OCI-LY1 (cell line): ENCODE results near the gene ST6GAL1.

Experiments used
- H2AFZ ChIP-seq: fragments of 200-600 bp; sonication (generic), shearing (Covaris generic); 2 replicates; pipeline ENCODE4 v1.6.0; 2014; ENCODE audit warnings: antibody characterized with exemption, mild to moderate bottlenecking, low read length
- H3F3A ChIP-seq: fragments of 200-600 bp; sonication (generic), shearing (Covaris generic); 2 replicates; pipeline ENCODE4 v1.6.0; 2014; ENCODE audit warnings: mild to moderate bottlenecking, antibody characterized with exemption, low read length, moderate library complexity; ENCODE audit not compliant: insufficient read depth
- H3K27ac ChIP-seq: fragments of 200-600 bp; sonication (generic); 2 replicates; pipeline ENCODE4 v1.5.1; 2014; ENCODE audit warnings: low read length, mixed run types, mild to moderate bottlenecking, low read depth; ENCODE audit not compliant: poor library complexity, severe bottlenecking
- H3K27me3 ChIP-seq: fragments of 200-600 bp; sonication (generic); 2 replicates; pipeline ENCODE4 v1.6.0; 2014; ENCODE audit warnings: antibody characterized with exemption, mild to moderate bottlenecking, low read length, moderate library complexity; ENCODE audit not compliant: insufficient read depth
- H3K36me3 ChIP-seq: fragments of 200-600 bp; sonication (generic); 2 replicates; pipeline ENCODE4 v1.6.1; 2014; ENCODE audit warnings: mild to moderate bottlenecking, antibody characterized with exemption, low read length, moderate library complexity, mixed read lengths; ENCODE audit not compliant: insufficient read depth
- H3K4me1 ChIP-seq: fragments of 200-600 bp; sonication (generic); 2 replicates; pipeline ENCODE4 v1.5.1; 2014; ENCODE audit warnings: mild to moderate bottlenecking, low read length, moderate library complexity; ENCODE audit not compliant: insufficient read depth, severe bottlenecking
- H3K4me2 ChIP-seq: fragments of 200-600 bp; sonication (generic), shearing (Covaris generic); 2 replicates; pipeline ENCODE4 v1.6.1; 2014; ENCODE audit warnings: low read length
- H3K4me3 ChIP-seq: fragments of 200-600 bp; sonication (generic); 2 replicates; pipeline ENCODE4 v1.5.1; 2014; ENCODE audit warnings: low read length, low read depth, mild to moderate bottlenecking, mixed read lengths; ENCODE audit not compliant: poor library complexity, severe bottlenecking
- H3K79me2 ChIP-seq: fragments of 200-600 bp; shearing (Covaris generic); 2 replicates; pipeline ENCODE4 v1.6.1; 2016; ENCODE audit warnings: mixed run types, low read length, mixed read lengths; ENCODE audit not compliant: insufficient read depth
- H3K9ac ChIP-seq: fragments of 200-600 bp; sonication (generic), shearing (Covaris generic); 2 replicates; pipeline ENCODE4 v1.6.1; 2014; ENCODE audit warnings: mild to moderate bottlenecking, low read length, mixed read lengths
- H3K9me2 ChIP-seq: fragments of 200-600 bp; sonication (generic), shearing (Covaris generic); 2 replicates; pipeline ENCODE4 v1.6.1; 2014; ENCODE audit warnings: low read depth, mild to moderate bottlenecking, low read length, mixed read lengths
- H3K9me3 ChIP-seq: fragments of 200-600 bp; shearing (Covaris generic); 2 replicates; pipeline ENCODE4 v1.6.1; 2014; ENCODE audit warnings: low read length, mixed read lengths
- H4K20me1 ChIP-seq: fragments of 200-600 bp; sonication (generic), shearing (Covaris generic); 2 replicates; pipeline ENCODE4 v1.6.0; 2016; ENCODE audit warnings: mild to moderate bottlenecking, low read length; ENCODE audit not compliant: insufficient read depth
- CTCF ChIP-seq: fragments of 200-600 bp; sonication (generic), shearing (Covaris generic); IDR thresholded peaks from 2 replicates; pipeline ENCODE4 v1.5.1; 2017; ENCODE audit warnings: mild to moderate bottlenecking, antibody characterized with exemption, low read length, moderate library complexity, mixed read lengths
- EZH2 ChIP-seq: fragments of 200-600 bp; sonication (generic), shearing (Covaris generic); IDR thresholded peaks from 2 replicates; pipeline ENCODE4 v1.8.0; 2017; ENCODE audit warnings: borderline replicate concordance, mixed run types, mild to moderate bottlenecking, antibody characterized with exemption, low read length, moderate library complexity, mixed read lengths

ST6GAL1 gene

DNA sequence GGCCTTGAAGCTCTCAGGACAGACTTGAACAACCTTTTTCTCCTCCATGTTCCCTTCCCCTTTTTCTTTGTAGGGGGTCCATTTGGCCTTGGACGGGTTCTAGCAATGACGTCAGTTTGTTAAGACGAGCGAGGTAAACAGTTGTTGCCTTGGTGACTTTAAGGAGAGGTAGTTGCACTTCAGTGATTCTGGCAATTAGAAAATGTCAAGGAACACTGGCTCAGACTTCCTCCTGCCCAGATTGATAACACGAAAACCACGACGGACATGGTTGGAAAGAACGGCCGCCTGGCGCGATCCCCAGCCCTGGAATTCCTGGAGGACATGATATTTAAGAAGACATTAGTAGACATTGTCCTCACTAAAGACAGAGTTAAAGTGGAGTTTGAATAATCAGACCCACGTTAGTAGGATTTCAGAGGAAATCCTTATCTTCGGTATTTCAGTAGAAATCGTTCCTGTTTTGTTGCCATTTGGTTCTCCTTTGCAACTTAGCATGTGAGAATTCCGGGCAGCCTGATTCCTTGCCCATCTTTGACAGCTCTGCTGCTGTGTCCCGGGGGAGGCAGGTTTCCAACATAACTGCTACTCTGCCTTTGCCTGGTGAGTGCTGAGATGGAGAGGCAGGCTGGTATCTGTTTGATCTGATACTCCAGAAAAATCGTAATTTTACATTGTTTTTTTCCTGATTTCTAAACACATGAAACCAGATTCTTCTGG lies 87.3 kb downstream of the ST6GAL1 start:
- no peaks in the 10 kb centered on the region for H3K9me2 ChIP-seq
- no peak overlapping the region for H3K4me3 ChIP-seq
- peaks cover 14% of the 10 kb centered on the region for H3F3A ChIP-seq
- no peaks in the 10 kb centered on the region for H4K20me1 ChIP-seq
- TF ChIP-seq EZH2 (no peak), CTCF (no peak)
- peaks cover 100% of the 10 kb centered on the region for H3K4me1 ChIP-seq
- peak overlapping the region; percentile 56 for H3K9ac ChIP-seq
- H3K27me3 ChIP-seq = no peaks in the 10 kb centered on the region
- H2AFZ ChIP-seq = no peak overlapping the region
- H3K27ac ChIP-seq = peak overlapping the region; percentile 96
- peak overlapping the region; percentile 56 for H3K4me2 ChIP-seq
- H3K36me3 ChIP-seq = peaks cover 23% of the 10 kb centered on the region; the same call in 1 of the 2 replicates
- H3K9me3 ChIP-seq = no peaks in the 10 kb centered on the region
- H3K79me2 ChIP-seq = peaks cover 16% of the 10 kb centered on the region

- Histone ChIP-seq H3K36me3 (peaks cover 25% of the 10 kb centered on the region), H3K27ac (peak overlapping the region; percentile 96), H2AFZ (no peak overlapping the region), H3K9me2 (no peaks in the 10 kb centered on the region), H3K4me1 (peaks cover 95% of the 10 kb centered on the region), H3K9me3 (no peaks in the 10 kb centered on the region), H3F3A (0 out of 2 replicates have a peak, but pooled peaks cover 18% of the 10 kb centered on the region), H3K27me3 (no peaks in the 10 kb centered on the region), H3K9ac (peak overlapping the region; percentile 13; the same call in 1 of the 2 replicates), H3K4me3 (no peak overlapping the region), H3K79me2 (peaks cover 23% of the 10 kb centered on the region), H4K20me1 (no peaks in the 10 kb centered on the region), H3K4me2 (peak overlapping the region; percentile 14; the same call in 1 of the 2 replicates)
- TF ChIP-seq CTCF = peak; percentile 77; the same call in 1 of the 2 replicates
- TF ChIP-seq EZH2 = no peak
These were observed 89.3 kb downstream of the ST6GAL1 start for GRCh38 chr3:187019542-187020072.

- H3K4me1 ChIP-seq = peaks cover 95% of the 10 kb centered on the region
- H3K27ac ChIP-seq = peak overlapping the region; percentile 96
- H3F3A ChIP-seq = 0 out of 2 replicates have a peak, but pooled peaks cover 23% of the 10 kb centered on the region
These were observed 90.0 kb downstream of the ST6GAL1 start for GRCh38 chr3:187020376-187020775.

More at GRCh38 chr3:187020376-187020775, 90.0 kb downstream of the ST6GAL1 start:
- peaks cover 26% of the 10 kb centered on the region for H3K36me3 ChIP-seq
- no peak overlapping the region for H2AFZ ChIP-seq
- peak overlapping the region; percentile 75 for H3K4me3 ChIP-seq
- no peaks in the 10 kb centered on the region for H3K9me2 ChIP-seq
- TF ChIP-seq EZH2 = no peak
- TF ChIP-seq CTCF = no peak
- no peaks in the 10 kb centered on the region for H3K9me3 ChIP-seq
- peak overlapping the region; percentile 91 for H3K4me2 ChIP-seq
- H4K20me1 ChIP-seq = no peaks in the 10 kb centered on the region
- peaks cover 23% of the 10 kb centered on the region for H3K79me2 ChIP-seq
- H3K27me3 ChIP-seq = no peaks in the 10 kb centered on the region
- H3K9ac ChIP-seq = peak overlapping the region; percentile 89
